NT2/D1 (cell line): ENCODE measurements around the gene COL11A1.

Experiments used
- DNase-seq: peaks from one replicate; pipeline ENCODE4 v3.0.0-alpha.2; 2011; ENCODE audit warnings: low read depth, low spot score
- H3K27me3 ChIP-seq: 2 replicates; pipeline ENCODE4 v1.6.0; 2011; ENCODE audit warnings: mild to moderate bottlenecking; ENCODE audit not compliant: insufficient read length, insufficient read depth
- H3K36me3 ChIP-seq: 2 replicates; pipeline ENCODE4 v1.6.1; 2011; ENCODE audit warnings: mild to moderate bottlenecking, low read length, mixed read lengths; ENCODE audit not compliant: insufficient read depth, insufficient read length
- H3K4me1 ChIP-seq: 2 replicates; pipeline ENCODE4 v1.5.1; 2011; ENCODE audit not compliant: insufficient read depth, insufficient read length
- H3K4me3 ChIP-seq: 2 replicates; pipeline ENCODE4 v1.5.1; 2011; ENCODE audit warnings: low read depth; ENCODE audit not compliant: insufficient read length
- H3K9ac ChIP-seq: 2 replicates; pipeline ENCODE4 v1.6.0; 2011; ENCODE audit warnings: low read depth; ENCODE audit not compliant: insufficient read length
- H3K9me3 ChIP-seq: 2 replicates; pipeline ENCODE4 v1.5.1; 2011; ENCODE audit warnings: mild to moderate bottlenecking, low read length; ENCODE audit not compliant: insufficient read depth
- SUZ12 ChIP-seq: IDR thresholded peaks from 2 replicates; pipeline ENCODE4 v1.6.1; 2011; ENCODE audit not compliant: insufficient read length, insufficient read depth; ENCODE audit errors: extremely low read depth
- YY1 ChIP-seq: IDR thresholded peaks from 2 replicates; pipeline ENCODE4 v1.6.1; 2011; ENCODE audit not compliant: insufficient read length, insufficient read depth
- ZNF274 ChIP-seq: IDR thresholded peaks from 2 replicates; pipeline ENCODE4 v1.6.1; 2011; ENCODE audit warnings: mild to moderate bottlenecking, low read depth, low read length

COL11A1 gene

GRCh38 chr1:103109311-103109920, 1.1 kb upstream of the COL11A1 start:
- DNase-seq, result no peak
- H3K27me3 ChIP-seq, result peaks cover 8% of the 10 kb centered on the region
- peak overlapping the region; percentile 62 for H3K9ac ChIP-seq
- no peaks in the 10 kb centered on the region for H3K36me3 ChIP-seq
- TF ChIP-seq YY1, result no peak
- TF ChIP-seq SUZ12, result no peak
- TF ChIP-seq ZNF274, result no peak
- no peaks in the 10 kb centered on the region for H3K9me3 ChIP-seq
- peak overlapping the region; percentile 84 for H3K4me3 ChIP-seq
- no peaks in the 10 kb centered on the region for H3K4me1 ChIP-seq

- TF ChIP-seq YY1, result no peak
- no peak for TF ChIP-seq ZNF274
- TF ChIP-seq SUZ12, result no peak
- Histone ChIP-seq H3K27me3 (peaks cover 8% of the 10 kb centered on the region), H3K4me3 (peak overlapping the region; percentile 84), H3K4me1 (no peaks in the 10 kb centered on the region), H3K9ac (peak overlapping the region; percentile 77), H3K36me3 (no peaks in the 10 kb centered on the region), H3K9me3 (no peaks in the 10 kb centered on the region)
- DNase-seq, result no peak
Observed at GRCh38 chr1:103107741-103108375, 464 bp downstream of the COL11A1 start.

- Histone ChIP-seq H3K9me3 (no peaks in the 10 kb centered on the region), H3K36me3 (no peaks in the 10 kb centered on the region), H3K27me3 (peaks cover 8% of the 10 kb centered on the region), H3K4me1 (no peaks in the 10 kb centered on the region), H3K4me3 (peak overlapping the region; percentile 84), H3K9ac (peak overlapping the region; percentile 66)
- TF ChIP-seq SUZ12 (no peak), YY1 (no peak), ZNF274 (no peak)
- peak; percentile 33 for DNase-seq
Observed at GRCh38 chr1:103106426-103107341, 1.6 kb downstream of the COL11A1 start.

GRCh38 chr1:103101399-103101798, 6.9 kb downstream of the COL11A1 start:
- Histone ChIP-seq H3K27me3 (no peaks in the 10 kb centered on the region), H3K9ac (no peak overlapping the region), H3K9me3 (no peaks in the 10 kb centered on the region), H3K36me3 (no peaks in the 10 kb centered on the region), H3K4me3 (no peak overlapping the region), H3K4me1 (no peaks in the 10 kb centered on the region)
- TF ChIP-seq SUZ12 (no peak), YY1 (no peak), ZNF274 (no peak)
- no peak for DNase-seq

GRCh38 chr1:103089221-103089620, 19.1 kb downstream of the COL11A1 start:
- H3K9ac ChIP-seq, result no peak overlapping the region

GRCh38 chr1:103087256-103087655, 21.1 kb downstream of the COL11A1 start:
- Histone ChIP-seq H3K9me3 (no peaks in the 10 kb centered on the region), H3K36me3 (no peaks in the 10 kb centered on the region)
- TF ChIP-seq ZNF274 (no peak), YY1 (no peak), SUZ12 (no peak)

More at GRCh38 chr1:103089221-103089620, 19.1 kb downstream of the COL11A1 start:
- no peak for DNase-seq
- H3K27me3 ChIP-seq, result no peaks in the 10 kb centered on the region
- no peaks in the 10 kb centered on the region for H3K9me3 ChIP-seq
- H3K4me3 ChIP-seq, result no peak overlapping the region
- H3K4me1 ChIP-seq, result no peaks in the 10 kb centered on the region
- no peak for TF ChIP-seq YY1
- no peak for TF ChIP-seq ZNF274
- TF ChIP-seq SUZ12, result no peak
- H3K36me3 ChIP-seq, result no peaks in the 10 kb centered on the region

GRCh38 chr1:103084181-103084580, 24.1 kb downstream of the COL11A1 start:
- no peak for TF ChIP-seq SUZ12
- TF ChIP-seq ZNF274, result no peak
- no peak for TF ChIP-seq YY1
- Histone ChIP-seq H3K9me3 (no peaks in the 10 kb centered on the region), H3K9ac (no peak overlapping the region), H3K36me3 (no peaks in the 10 kb centered on the region), H3K4me1 (no peaks in the 10 kb centered on the region), H3K27me3 (no peaks in the 10 kb centered on the region), H3K4me3 (no peak overlapping the region)
- DNase-seq, result no peak

More at GRCh38 chr1:103087256-103087655, 21.1 kb downstream of the COL11A1 start:
- Histone ChIP-seq H3K9ac (no peak overlapping the region), H3K27me3 (no peaks in the 10 kb centered on the region), H3K4me3 (no peak overlapping the region), H3K4me1 (no peaks in the 10 kb centered on the region)
- DNase-seq, result no peak
